WI38 (cell line): ENCODE data around the gene ITPR1.
A peak's percentile ranks its signal among the peaks of the same experiment; 100 is the strongest.

Experiments
- H3K4me3 ChIP-seq: 2 replicates; pipeline ENCODE4 v1.5.1; 2011; ENCODE audit warnings: low read depth, mild to moderate bottlenecking, control low read depth, low read length
- CTCF ChIP-seq: IDR thresholded peaks from 2 replicates; pipeline ENCODE4 v1.5.1; 2012; ENCODE audit warnings: low read depth, mild to moderate bottlenecking, control low read depth, low read length

Gene ITPR1

GRCh38 chr3:4460334-4460733 lies 32.8 kb upstream of the ITPR1 start:
- TF ChIP-seq CTCF = no peak

GRCh38 chr3:4461468-4462090 lies 31.6 kb upstream of the ITPR1 start:
- no peak overlapping the region for H3K4me3 ChIP-seq
- no peak for TF ChIP-seq CTCF

More at GRCh38 chr3:4460334-4460733, 32.8 kb upstream of the ITPR1 start:
- no peak overlapping the region for H3K4me3 ChIP-seq

GRCh38 chr3:4462369-4463040 lies 30.6 kb upstream of the ITPR1 start:
- TF ChIP-seq CTCF = no peak
- H3K4me3 ChIP-seq = no peak overlapping the region

GRCh38 chr3:4464576-4464975 lies 28.6 kb upstream of the ITPR1 start:
- no peak overlapping the region for H3K4me3 ChIP-seq
- TF ChIP-seq CTCF = no peak

- H3K4me3 ChIP-seq = peak within 1 kb of the TSS; percentile 97
- no peak for TF ChIP-seq CTCF
Observed at GRCh38 chr3:4466741-4467521, 26.2 kb upstream of the ITPR1 start, which contains the start of gene SUMF1. TSS of gene SUMF1 (minus strand) at chr3:4467269. CDS start at chr3:4467245, 24 bp downstream.

GRCh38 chr3:4467522-4467867 lies 25.7 kb upstream of the ITPR1 start:
- TF ChIP-seq CTCF = no peak
- H3K4me3 ChIP-seq = peak overlapping the region; percentile 97

GRCh38 chr3:4471907-4472306 lies 21.2 kb upstream of the ITPR1 start:
- no peak for TF ChIP-seq CTCF
- H3K4me3 ChIP-seq = no peak overlapping the region
